Adrenal gland (tissue), 12 donors: ENCODE results near the gene PTMA. TPM values are rescaled to one million over a fixed set of nuclear protein-coding genes. Genes with fewer than 3 reads are reported as not detected.

ENCODE experiments used
- DNase-seq, 7 donors: peaks; one replicate each; pipeline ENCODE4 v3.0.0-alpha.2; 2019 to 2020
- H3K27ac ChIP-seq, 5 donors: fragments of 200-600 bp; sonication (generic) in 4 of 5; 1 replicate in 3 of 5; 2 replicates in 2 of 5; pipeline versions ENCODE4 v1.5.1 to v1.8.0; 2016 to 2020; ENCODE audit warnings: mild to moderate bottlenecking in 1 of 5
- H3K27me3 ChIP-seq: fragments of 200-600 bp; 2 replicates; pipeline ENCODE4 v1.8.0; 2021
- H3K36me3 ChIP-seq, 2 donors: fragments of 200-600 bp; replicated peaks in 1 of 2; 1 replicate in 1 of 2; 2 replicates in 1 of 2; pipeline versions ENCODE4 v1.5.1 to v1.8.0; 2018 to 2022
- H3K4me1 ChIP-seq, 2 donors: fragments of 200-600 bp; replicated peaks in 1 of 2; 1 replicate in 1 of 2; 2 replicates in 1 of 2; pipeline versions ENCODE4 v1.5.1 to v1.8.0; 2018 to 2021
- H3K4me3 ChIP-seq, 4 donors: fragments of 200-600 bp; sonication (generic) in 3 of 4; one replicate each; pipeline ENCODE4 v1.5.1; 2016 to 2018
- H3K9me3 ChIP-seq, 3 donors: fragments of 200-600 bp; sonication (generic) in 1 of 3; replicated peaks in 1 of 3; 1 replicate in 2 of 3; 2 replicates in 1 of 3; pipeline versions ENCODE4 v1.5.1 to v1.8.0; 2016 to 2021
- CTCF ChIP-seq, 6 experiments: fragments of 450-650 bp in 4 of 6; fragments of 200-600 bp in 2 of 6; sonication (generic) in 1 of 6; IDR thresholded peaks; 1 replicate in 5 of 6; 2 replicates in 1 of 6; pipeline versions ENCODE4 v1.5.1 to v1.8.0; 2016 to 2021; ENCODE audit warnings: antibody characterized with exemption in 6 of 6, mild to moderate bottlenecking in 2 of 6, moderate library complexity in 1 of 6
- POLR2A ChIP-seq, 2 donors: fragments of 450-650 bp; IDR thresholded peaks; one replicate each; pipeline ENCODE4 v1.6.1; 2017; ENCODE audit warnings: antibody characterized with exemption in 2 of 2, mild to moderate bottlenecking in 2 of 2, moderate library complexity in 1 of 2
- WGBS, 4 donors: extraction: QIAGEN DNeasy Blood & Tissue Kit in 2 of 4; methylation state at CpG; one replicate each; pipeline versions ENCODE4 v1.1.5 to v1.1.7; 2013 to 2017; 5-methylcytosine and 5-hydroxymethylcytosine counted together
- intact Hi-C, 2 donors: fragments of 100-400 bp; cut with DNase I; formaldehyde crosslinking; loops; one replicate each; pipeline versions ENCODE4 v1.14.1 to v1.15.0; 2022 to 2023
- polyA plus RNA-seq, 3 donors: library from polyadenylated mRNA; stranded (reverse); fragments of 200-250 nt in 2 of 3; fragments of 350-450 nt in 1 of 3; fragmentation: Illumina TruSeq in 1 of 3; extraction: RNeasy Lipid Tissue Mini Kit (QIAGEN cat#74804) in 1 of 3; gene quantifications; one replicate each; pipeline ENCODE4 v1.2.3, GENCODE V29; 2013 to 2014
- total RNA-seq, 9 donors: library from RNA; depleted of rRNA in 4 of 9; stranded (reverse); fragments of >200 nt in 4 of 9; fragments of 120-200 nt in 1 of 9; fragmentation: NEBNext Ultra II Directional in 1 of 9; extraction: Animal tissue kit (Norgen Biotek cat#: 25700) in 1 of 9; gene quantifications; one replicate each; pipeline versions ENCODE4 v1.1.0 to v1.2.4, GENCODE V29; 2013 to 2023
- donor health status: healthy with polysubstance abuse.
- donor health status: Bipolar disorder and iron deficiency.
- donor health status: DM: yes; HTN: yes; CAD: no.
- donor health status: DM: no; HTN: no; CAD: no.
- donor health status: DM: no; HTN: no; CAD: no.
- donor health status: DM: yes; HTN: yes; CAD: no.

The PTMA gene
- total and polyA plus RNA-seq, 12 donors = 346 to 1,198 (median 504) TPM

DNA sequence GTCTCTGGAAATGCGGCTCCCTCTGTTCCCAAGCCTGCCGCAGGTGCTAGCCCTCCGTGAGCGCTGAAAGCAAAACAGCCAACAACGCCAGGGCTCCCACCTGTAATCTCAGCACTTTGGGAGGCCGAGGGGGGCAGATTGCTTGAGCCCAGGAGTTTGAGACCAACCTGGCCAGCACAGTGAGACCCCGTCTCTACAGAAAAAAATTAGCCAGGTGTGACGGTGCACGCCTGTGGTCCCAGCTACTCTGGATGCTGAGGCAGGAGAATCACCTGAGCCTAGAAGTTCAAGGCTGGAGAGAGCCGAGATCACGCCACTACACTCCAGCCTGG lies 41.3 kb upstream of the PTMA start:
- H3K4me1 ChIP-seq = peaks cover 0 to 11% of the 10 kb centered on the region in 2 donors
- intact Hi-C loops = no loop called here

DNA sequence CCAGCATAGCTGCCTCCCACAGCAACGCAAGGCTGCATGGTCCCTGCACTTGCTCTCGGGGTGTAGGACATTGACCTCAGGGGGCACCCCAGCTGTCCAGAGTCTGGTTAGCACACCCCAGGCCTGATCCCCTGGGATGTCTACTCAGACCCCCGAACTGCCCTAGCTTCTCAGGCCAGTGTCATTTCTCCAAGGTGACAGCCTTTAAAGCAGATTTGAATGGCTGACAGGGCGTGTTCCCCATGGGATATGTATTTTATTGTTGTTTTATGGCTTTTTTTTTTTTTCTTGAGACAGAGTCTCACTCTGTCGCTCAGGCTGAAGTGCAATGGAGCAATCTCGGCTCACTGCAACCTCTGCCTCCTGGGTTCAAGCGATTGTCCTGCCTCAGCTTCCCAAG lies 40.8 kb upstream of the PTMA start:
- no peak for DNase-seq
- intact Hi-C loops = no loop called here
- TF ChIP-seq CTCF (IDR thresholded peaks at IDR 0.05) = no peak
- no peak for TF ChIP-seq POLR2A (IDR thresholded peaks at IDR 0.05)
- H3K27me3 ChIP-seq = no peaks in the 10 kb centered on the region
- H3K36me3 ChIP-seq = no peaks in the 10 kb centered on the region
- H3K9me3 ChIP-seq = no peaks in the 10 kb centered on the region
- peak overlapping the region in 1 of 5 donors; percentile 92 for H3K27ac ChIP-seq
- peaks cover 0 to 10% of the 10 kb centered on the region in 2 donors for H3K4me1 ChIP-seq
- WGBS, 4 donors = 80 to 90% (median 87%) methylated on average over 7 of the region's 7 CpGs
- no peak overlapping the region for H3K4me3 ChIP-seq

More for the DNA sequence above, 41.3 kb upstream of the PTMA start:
- Histone ChIP-seq H3K27me3 (no peaks in the 10 kb centered on the region), H3K27ac (peak overlapping the region in 3 of 5 donors; percentile 88 to 96 (median 92)), H3K9me3 (no peaks in the 10 kb centered on the region), H3K4me3 (peak overlapping the region in 1 of 4 donors; percentile 48), H3K36me3 (no peaks in the 10 kb centered on the region)
- DNase-seq = no peak
- TF ChIP-seq CTCF (IDR thresholded peaks at IDR 0.05) (no peak), POLR2A (IDR thresholded peaks at IDR 0.05) (no peak)
- 52 to 76% (median 65%) methylated on average over 8 to 11 of the region's 11 CpGs for WGBS, 4 donors

GRCh38 chr2:231668981-231669380 lies 39.3 kb upstream of the PTMA start:
- no peaks in the 10 kb centered on the region for H3K27me3 ChIP-seq
- WGBS, 4 donors = 88 to 100% (median 97%) methylated on average over 2 of the region's 2 CpGs
- no peak overlapping the region for H3K27ac ChIP-seq
- intact Hi-C loops = no loop called here
- no peaks in the 10 kb centered on the region for H3K36me3 ChIP-seq
- H3K4me1 ChIP-seq = peaks cover 0 to 9% of the 10 kb centered on the region in 2 donors
- TF ChIP-seq POLR2A (IDR thresholded peaks at IDR 0.05) = no peak
- TF ChIP-seq CTCF (IDR thresholded peaks at IDR 0.05) = no peak
- no peak for DNase-seq
- no peaks in the 10 kb centered on the region for H3K9me3 ChIP-seq
- H3K4me3 ChIP-seq = no peak overlapping the region

DNA sequence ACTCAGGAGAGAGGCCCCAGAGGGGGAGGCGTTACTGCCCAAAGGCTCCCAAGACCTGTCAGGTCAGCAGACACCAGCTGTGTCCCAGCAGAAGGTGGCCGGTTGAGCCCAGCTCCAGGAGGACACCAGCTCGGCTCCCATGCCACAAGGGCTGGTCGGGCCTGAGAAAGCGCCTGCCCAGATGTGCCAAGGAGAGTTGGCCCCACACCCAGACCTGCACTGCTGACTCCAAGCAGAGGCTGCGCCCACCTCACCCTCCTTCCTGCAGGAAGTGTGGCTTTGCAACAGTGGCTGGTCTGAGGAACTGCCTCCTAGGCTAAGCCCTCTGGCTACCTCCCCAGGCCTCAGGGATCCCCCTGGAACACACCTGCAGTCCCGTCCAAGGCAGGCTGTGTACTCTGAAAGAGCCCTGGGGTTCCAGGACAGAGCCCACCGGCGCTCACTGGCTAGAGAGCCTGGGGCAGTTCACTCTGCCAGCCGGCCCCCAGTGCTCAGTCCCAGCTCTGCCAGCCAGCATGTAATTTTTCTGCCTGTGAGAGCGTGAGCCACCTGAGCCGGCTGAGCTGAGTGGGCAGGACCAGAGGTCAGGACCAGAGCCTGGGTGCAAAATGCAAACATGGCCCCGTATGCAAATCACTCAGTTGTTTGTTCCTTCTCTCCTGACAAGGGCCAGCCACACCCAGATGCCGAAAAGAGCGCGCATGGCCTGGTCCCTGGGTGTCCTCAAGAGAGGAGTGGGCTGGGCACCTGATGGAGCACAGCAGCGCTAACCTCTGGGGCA lies 36.9 kb upstream of the PTMA start:
- intact Hi-C loops = loop anchor here in 1 of 2 donors (2.0 kb wide), 1 partner anchor 59 kb away; no protein-coding TSS in a partner anchor
- Histone ChIP-seq H3K27me3 (no peaks in the 10 kb centered on the region), H3K9me3 (no peaks in the 10 kb centered on the region), H3K4me3 (no peak overlapping the region), H3K27ac (peak overlapping the region in 2 of 5 donors; percentile 41 to 45), H3K4me1 (peaks cover 0 to 22% of the 10 kb centered on the region in 2 donors), H3K36me3 (no peaks in the 10 kb centered on the region)
- WGBS, 4 donors = 71 to 85% (median 80%) methylated on average over 9 to 17 of the region's 17 CpGs
- DNase-seq = no peak
- TF ChIP-seq CTCF (IDR thresholded peaks at IDR 0.05) (no peak), POLR2A (IDR thresholded peaks at IDR 0.05) (no peak)
